NB4 (cell line): ENCODE results near the gene CLPTM1L.

ENCODE experiments used
- DNase-seq: peaks from one replicate; pipeline ENCODE4 v3.0.0; 2010; ENCODE audit warnings: low read depth
- H3K4me3 ChIP-seq: one replicate; pipeline ENCODE4 v1.5.1; 2011; ENCODE audit warnings: mild to moderate bottlenecking, low read depth, low read length, moderate library complexity
- MYC ChIP-seq: IDR thresholded peaks from 2 replicates; pipeline ENCODE4 v1.6.1; 2011; ENCODE audit warnings: low read depth, low read length
- POLR2A ChIP-seq: IDR thresholded peaks from 2 replicates; pipeline ENCODE4 v1.6.1; 2011; ENCODE audit warnings: mild to moderate bottlenecking; ENCODE audit not compliant: insufficient read length; ENCODE audit errors: extremely low read depth
- TF ChIP-seq, protein P1 (sequence below): IDR thresholded peaks from 2 replicates; pipeline ENCODE4 v1.6.1; 2011; ENCODE audit warnings: low read depth, low read length
- TF ChIP-seq, protein P2 (sequence below): IDR thresholded peaks from one replicate; pipeline ENCODE4 v1.5.1; 2012; ENCODE audit warnings: low read depth, low read length

CLPTM1L gene

DNA sequence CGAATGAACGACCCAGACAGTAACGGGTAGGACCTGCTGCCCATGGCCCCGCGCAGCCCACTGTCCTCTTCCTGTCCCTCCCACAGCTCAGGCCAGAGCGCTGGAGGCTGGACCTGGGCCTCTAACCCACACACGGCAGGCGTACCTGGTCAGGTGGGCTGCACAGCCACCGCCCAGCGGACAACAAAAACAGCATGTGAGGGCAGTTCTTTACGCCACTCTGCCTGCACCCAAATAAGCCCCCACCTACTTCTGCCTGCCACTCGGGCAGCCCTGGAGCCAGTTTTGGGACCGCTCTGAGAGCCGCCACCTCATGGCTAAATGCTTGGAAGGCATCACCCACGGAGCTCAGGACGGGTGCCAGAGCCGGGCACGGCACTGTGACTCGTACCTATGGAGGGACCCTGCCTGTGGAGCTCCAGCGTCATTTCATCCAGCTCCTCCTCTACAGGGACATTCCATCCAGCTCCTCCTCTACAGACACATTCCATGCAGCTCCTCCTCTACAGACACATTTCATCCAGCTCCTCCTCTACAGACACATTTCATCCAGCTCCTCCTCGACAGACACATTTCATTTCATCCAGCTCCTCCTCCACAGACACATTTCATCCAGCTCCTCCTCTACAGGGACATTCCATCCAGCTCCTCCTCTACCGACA, 18.9 kb downstream of the CLPTM1L start:
- TF ChIP-seq MYC: no peak
- TF ChIP-seq, protein P1, sequence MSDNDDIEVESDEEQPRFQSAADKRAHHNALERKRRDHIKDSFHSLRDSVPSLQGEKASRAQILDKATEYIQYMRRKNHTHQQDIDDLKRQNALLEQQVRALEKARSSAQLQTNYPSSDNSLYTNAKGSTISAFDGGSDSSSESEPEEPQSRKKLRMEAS: no peak
- TF ChIP-seq, protein P2, sequence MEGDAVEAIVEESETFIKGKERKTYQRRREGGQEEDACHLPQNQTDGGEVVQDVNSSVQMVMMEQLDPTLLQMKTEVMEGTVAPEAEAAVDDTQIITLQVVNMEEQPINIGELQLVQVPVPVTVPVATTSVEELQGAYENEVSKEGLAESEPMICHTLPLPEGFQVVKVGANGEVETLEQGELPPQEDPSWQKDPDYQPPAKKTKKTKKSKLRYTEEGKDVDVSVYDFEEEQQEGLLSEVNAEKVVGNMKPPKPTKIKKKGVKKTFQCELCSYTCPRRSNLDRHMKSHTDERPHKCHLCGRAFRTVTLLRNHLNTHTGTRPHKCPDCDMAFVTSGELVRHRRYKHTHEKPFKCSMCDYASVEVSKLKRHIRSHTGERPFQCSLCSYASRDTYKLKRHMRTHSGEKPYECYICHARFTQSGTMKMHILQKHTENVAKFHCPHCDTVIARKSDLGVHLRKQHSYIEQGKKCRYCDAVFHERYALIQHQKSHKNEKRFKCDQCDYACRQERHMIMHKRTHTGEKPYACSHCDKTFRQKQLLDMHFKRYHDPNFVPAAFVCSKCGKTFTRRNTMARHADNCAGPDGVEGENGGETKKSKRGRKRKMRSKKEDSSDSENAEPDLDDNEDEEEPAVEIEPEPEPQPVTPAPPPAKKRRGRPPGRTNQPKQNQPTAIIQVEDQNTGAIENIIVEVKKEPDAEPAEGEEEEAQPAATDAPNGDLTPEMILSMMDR: no peak
- TF ChIP-seq POLR2A: no peak
- no peak overlapping the region for H3K4me3 ChIP-seq
- DNase-seq: no peak

DNA sequence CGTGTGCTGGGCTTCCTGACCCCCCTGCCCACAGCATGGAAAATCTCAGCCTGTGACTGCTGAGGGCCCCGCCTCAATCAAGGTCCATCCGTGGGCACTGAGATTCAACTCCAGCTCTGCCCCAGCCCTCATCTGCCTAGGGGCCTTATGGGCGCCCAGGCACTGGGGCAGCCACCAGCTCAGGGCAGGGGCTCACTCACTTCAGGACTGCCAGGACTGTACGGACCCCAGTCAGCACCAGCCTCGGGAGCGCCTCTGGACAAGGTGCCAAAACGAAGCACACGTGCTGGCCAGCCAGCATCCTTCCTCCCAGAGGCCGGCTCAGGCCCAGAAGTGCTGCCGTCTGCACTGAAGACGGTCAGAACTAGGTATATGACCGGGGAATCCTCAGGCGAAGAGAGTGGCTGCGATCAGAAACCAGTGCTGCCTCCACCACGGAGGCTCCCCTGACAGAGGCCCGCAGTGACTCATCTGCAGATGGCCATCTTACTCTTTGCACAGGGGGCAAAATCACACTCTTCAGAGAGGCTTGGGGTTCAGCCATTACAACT, 19.6 kb downstream of the CLPTM1L start:
- no peak for TF ChIP-seq MYC
- TF ChIP-seq, protein P2: no peak
- TF ChIP-seq, protein P1: no peak
- no peak for TF ChIP-seq POLR2A
- H3K4me3 ChIP-seq: no peak overlapping the region
- DNase-seq: no peak

DNA sequence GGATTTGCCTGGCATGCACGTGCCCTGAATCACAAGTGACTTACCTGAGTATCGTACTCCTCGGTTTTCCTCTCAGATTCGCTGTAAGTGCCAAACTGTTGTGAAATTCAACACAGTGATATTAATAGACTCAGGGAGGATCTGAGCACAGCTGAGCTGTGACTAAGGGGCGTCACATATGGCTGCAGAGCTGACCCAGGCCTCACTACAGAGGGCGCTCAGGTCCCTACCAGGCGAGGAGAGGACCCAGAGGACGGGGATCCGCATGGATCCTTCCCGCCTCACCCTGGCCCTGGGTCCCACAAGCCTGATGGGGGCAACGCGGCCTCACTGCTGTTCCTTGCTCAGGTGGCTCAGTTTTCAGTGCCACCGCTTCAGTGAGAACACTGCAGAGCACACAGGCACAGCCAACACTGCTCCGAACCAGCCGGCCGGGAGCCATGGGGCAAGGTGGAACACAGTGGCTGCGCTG, 20.1 kb downstream of the CLPTM1L start:
- TF ChIP-seq MYC: no peak
- TF ChIP-seq, protein P2: no peak
- TF ChIP-seq, protein P1: no peak
- no peak for TF ChIP-seq POLR2A
- no peak for DNase-seq
- no peak overlapping the region for H3K4me3 ChIP-seq

DNA sequence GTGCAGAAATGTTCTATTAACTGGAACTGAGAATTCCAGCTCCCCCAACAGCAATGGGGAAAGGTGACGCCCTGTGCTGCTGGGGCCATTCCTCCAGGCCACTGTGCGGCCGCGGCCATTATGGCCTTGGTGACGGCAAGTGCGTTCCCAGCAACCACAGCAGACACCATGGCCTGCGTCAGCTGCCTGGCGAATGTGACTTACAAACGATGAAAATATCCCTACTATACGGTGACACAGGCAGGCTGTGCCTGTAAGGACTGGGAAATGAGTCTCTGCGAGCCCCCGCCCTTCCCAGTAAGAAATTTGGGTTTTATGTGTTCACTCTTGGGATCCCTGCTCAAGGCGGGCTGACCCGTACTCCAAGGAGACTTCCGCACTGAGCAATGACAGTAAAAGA, 20.6 kb downstream of the CLPTM1L start:
- no peak overlapping the region for H3K4me3 ChIP-seq
- TF ChIP-seq MYC: no peak
- no peak for TF ChIP-seq POLR2A
- TF ChIP-seq, protein P2: no peak
- TF ChIP-seq, protein P1: no peak
- DNase-seq: no peak

DNA sequence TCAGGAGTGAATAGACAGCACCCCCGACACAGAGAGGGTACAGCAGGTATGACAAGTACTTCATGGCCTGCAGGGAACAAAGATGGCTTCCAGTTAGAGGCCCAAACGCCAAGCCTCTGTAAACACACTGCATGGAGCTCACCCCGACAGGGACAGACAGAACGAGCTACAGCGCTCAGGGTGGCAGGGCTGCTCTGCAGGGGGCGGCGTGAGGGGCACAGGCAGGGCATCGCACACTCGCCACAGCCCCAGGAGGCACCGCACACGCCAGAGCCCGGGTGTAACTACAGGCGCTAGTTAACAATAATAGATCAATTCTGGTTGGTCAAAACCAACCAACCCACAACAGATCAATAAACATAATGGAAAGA, 21.1 kb downstream of the CLPTM1L start:
- DNase-seq: no peak
- TF ChIP-seq MYC (no peak), POLR2A (no peak)
- TF ChIP-seq, protein P2: no peak
- TF ChIP-seq, protein P1: no peak

More for the DNA sequence above, 21.1 kb downstream of the CLPTM1L start:
- no peak overlapping the region for H3K4me3 ChIP-seq
